DND-41 (cell line): Measurements from ENCODE around the gene MSI2.

Experiments used
- ATAC-seq: fragments of 200-7000 bp; cut with Tn5 transposase; 3 replicates; pipeline ENCODE4 v1.9.1; 2021; ENCODE audit warnings: low read depth; ENCODE audit not compliant: insufficient read depth
- DNase-seq: peaks from one replicate; pipeline ENCODE4 v3.0.0-alpha.2; 2020
- H2AFZ ChIP-seq: 2 replicates; pipeline ENCODE4 v1.6.0; 2012; ENCODE audit warnings: low read depth, low read length
- H3K27ac ChIP-seq: 2 replicates; pipeline ENCODE4 v1.5.1; 2012; ENCODE audit warnings: low read length, inconsistent platforms
- H3K27me3 ChIP-seq: fragments of 200-600 bp; sonication (generic); 2 replicates; pipeline ENCODE4 v1.6.0; 2012; ENCODE audit warnings: low read length, mild to moderate bottlenecking, inconsistent platforms; ENCODE audit not compliant: insufficient read depth, poor library complexity
- H3K36me3 ChIP-seq: 2 replicates; pipeline ENCODE4 v1.5.1; 2012; ENCODE audit warnings: low read length, inconsistent platforms; ENCODE audit not compliant: insufficient read depth
- H3K4me1 ChIP-seq: 2 replicates; pipeline ENCODE4 v1.5.1; 2012; ENCODE audit warnings: mild to moderate bottlenecking, low read length; ENCODE audit not compliant: insufficient read depth
- H3K4me2 ChIP-seq: 2 replicates; pipeline ENCODE4 v1.6.0; 2012; ENCODE audit warnings: mild to moderate bottlenecking, moderate library complexity, low read length, inconsistent platforms; ENCODE audit not compliant: insufficient read depth
- H3K4me3 ChIP-seq, 2 experiments: fragments of 200-600 bp in 1 of 2; shearing (Covaris generic) in 1 of 2; 2 replicates each; pipeline ENCODE4 v1.5.1; 2012 to 2016; ENCODE audit warnings: inconsistent platforms in 2 of 2, low read length in 2 of 2, mild to moderate bottlenecking in 2 of 2, low read depth in 1 of 2, moderate library complexity in 1 of 2
- H3K79me2 ChIP-seq: 2 replicates; pipeline ENCODE4 v1.6.0; 2012; ENCODE audit warnings: low read length, inconsistent platforms; ENCODE audit not compliant: insufficient read depth
- H3K9ac ChIP-seq: 2 replicates; pipeline ENCODE4 v1.6.0; 2012; ENCODE audit warnings: low read depth, mild to moderate bottlenecking, inconsistent platforms, low read length, moderate library complexity
- H3K9me3 ChIP-seq: 2 replicates; pipeline ENCODE4 v1.5.1; 2012; ENCODE audit warnings: low read length, moderate library complexity, mild to moderate bottlenecking, inconsistent platforms; ENCODE audit not compliant: insufficient read depth, severe bottlenecking
- H4K20me1 ChIP-seq: 2 replicates; pipeline ENCODE4 v1.6.0; 2012; ENCODE audit warnings: low read length; ENCODE audit not compliant: insufficient read depth
- EZH2 ChIP-seq: IDR thresholded peaks from 3 replicates; pipeline ENCODE4 v1.6.1; 2012; ENCODE audit warnings: borderline replicate concordance, low read depth, mild to moderate bottlenecking, moderate library complexity, low read length, inconsistent platforms; ENCODE audit not compliant: severe bottlenecking
- TF ChIP-seq, protein P1 (sequence below): IDR thresholded peaks from 2 replicates; pipeline ENCODE4 v1.5.1; 2012; ENCODE audit warnings: borderline replicate concordance, low read length, moderate library complexity, mild to moderate bottlenecking; ENCODE audit not compliant: poor library complexity, severe bottlenecking; ENCODE audit errors: extremely low read depth

MSI2 gene

GRCh38 chr17:57402681-57403180 lies 146.4 kb downstream of the MSI2 start:
- DNase-seq (no peak), ATAC-seq (no peak)
- H3K79me2 ChIP-seq, result peaks cover 100% of the 10 kb centered on the region

GRCh38 chr17:57403236-57403635 lies 146.9 kb downstream of the MSI2 start:
- Histone ChIP-seq H3K9ac (no peak overlapping the region), H3K27me3 (no peaks in the 10 kb centered on the region), H3K27ac (peak overlapping the region; percentile 88), H3K4me2 (no peak overlapping the region), H3K9me3 (no peaks in the 10 kb centered on the region), H3K4me1 (peaks cover 93% of the 10 kb centered on the region), H3K36me3 (peaks cover 97% of the 10 kb centered on the region), H3K79me2 (peaks cover 100% of the 10 kb centered on the region), H3K4me3 (no peak overlapping the region), H2AFZ (no peak overlapping the region), H4K20me1 (peaks cover 32% of the 10 kb centered on the region)
- TF ChIP-seq, protein P1, sequence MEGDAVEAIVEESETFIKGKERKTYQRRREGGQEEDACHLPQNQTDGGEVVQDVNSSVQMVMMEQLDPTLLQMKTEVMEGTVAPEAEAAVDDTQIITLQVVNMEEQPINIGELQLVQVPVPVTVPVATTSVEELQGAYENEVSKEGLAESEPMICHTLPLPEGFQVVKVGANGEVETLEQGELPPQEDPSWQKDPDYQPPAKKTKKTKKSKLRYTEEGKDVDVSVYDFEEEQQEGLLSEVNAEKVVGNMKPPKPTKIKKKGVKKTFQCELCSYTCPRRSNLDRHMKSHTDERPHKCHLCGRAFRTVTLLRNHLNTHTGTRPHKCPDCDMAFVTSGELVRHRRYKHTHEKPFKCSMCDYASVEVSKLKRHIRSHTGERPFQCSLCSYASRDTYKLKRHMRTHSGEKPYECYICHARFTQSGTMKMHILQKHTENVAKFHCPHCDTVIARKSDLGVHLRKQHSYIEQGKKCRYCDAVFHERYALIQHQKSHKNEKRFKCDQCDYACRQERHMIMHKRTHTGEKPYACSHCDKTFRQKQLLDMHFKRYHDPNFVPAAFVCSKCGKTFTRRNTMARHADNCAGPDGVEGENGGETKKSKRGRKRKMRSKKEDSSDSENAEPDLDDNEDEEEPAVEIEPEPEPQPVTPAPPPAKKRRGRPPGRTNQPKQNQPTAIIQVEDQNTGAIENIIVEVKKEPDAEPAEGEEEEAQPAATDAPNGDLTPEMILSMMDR, result no peak
- no peak for TF ChIP-seq EZH2
- ATAC-seq (no peak), DNase-seq (no peak)

More at GRCh38 chr17:57402681-57403180, 146.4 kb downstream of the MSI2 start:
- Histone ChIP-seq H4K20me1 (peaks cover 35% of the 10 kb centered on the region), H3K27me3 (no peaks in the 10 kb centered on the region), H3K27ac (peak overlapping the region; percentile 88), H3K36me3 (peaks cover 95% of the 10 kb centered on the region), H3K9me3 (no peaks in the 10 kb centered on the region), H2AFZ (no peak overlapping the region), H3K4me3 (no peak overlapping the region), H3K4me1 (peaks cover 91% of the 10 kb centered on the region), H3K9ac (0 out of 2 replicates have a peak overlapping the region, but pooled peaks have one; percentile 5), H3K4me2 (no peak overlapping the region)
- TF ChIP-seq EZH2, result no peak
- TF ChIP-seq, protein P1, result no peak

- ATAC-seq (no peak), DNase-seq (no peak)
- peak overlapping the region; percentile 88 for H3K27ac ChIP-seq
- peaks cover 32% of the 10 kb centered on the region for H4K20me1 ChIP-seq
- H2AFZ ChIP-seq, result no peak overlapping the region
- TF ChIP-seq, protein P1, result peak; percentile 40
- TF ChIP-seq EZH2, result no peak
- H3K4me1 ChIP-seq, result peaks cover 97% of the 10 kb centered on the region
- no peak overlapping the region for H3K4me2 ChIP-seq
- peaks cover 100% of the 10 kb centered on the region for H3K79me2 ChIP-seq
- H3K9ac ChIP-seq, result no peak overlapping the region
- H3K9me3 ChIP-seq, result no peaks in the 10 kb centered on the region
- no peaks in the 10 kb centered on the region for H3K27me3 ChIP-seq
- H3K4me3 ChIP-seq, result no peak overlapping the region
- peaks cover 93% of the 10 kb centered on the region for H3K36me3 ChIP-seq
Measured at GRCh38 chr17:57404073-57404472, 147.8 kb downstream of the MSI2 start.
